HCT116 (cell line): ENCODE data around the gene HELT.

ENCODE experiments used
- CBX3 ChIP-seq: IDR thresholded peaks from 2 replicates; pipeline ENCODE4 v1.6.1; 2012; ENCODE audit warnings: low read depth
- POLR2AphosphoS5 ChIP-seq: IDR thresholded peaks from 2 replicates; pipeline ENCODE4 v1.6.1; 2011; ENCODE audit warnings: mild to moderate bottlenecking, low read depth, low read length, moderate library complexity
- TF ChIP-seq, protein P1 (sequence below), 3 experiments: fragments of 200-600 bp in 1 of 3; sonication (generic) in 1 of 3; IDR thresholded peaks in 2 of 3; conservative IDR thresholded peaks in 1 of 3; 2 replicates each; pipeline ENCODE4 v1.5.1; 2012 to 2017; ENCODE audit warnings: low read depth in 2 of 3, low read length in 2 of 3, antibody characterized with exemption in 1 of 3, borderline replicate concordance in 1 of 3, control low read depth in 1 of 3, mild to moderate bottlenecking in 1 of 3, mixed read lengths in 1 of 3, mixed run types in 1 of 3, moderate library complexity in 1 of 3; ENCODE audit not compliant: insufficient read depth in 1 of 3
- TF ChIP-seq, protein P2 (sequence below): IDR thresholded peaks from 2 replicates; pipeline ENCODE4 v1.6.1; 2012

- TF ChIP-seq, protein P1, sequence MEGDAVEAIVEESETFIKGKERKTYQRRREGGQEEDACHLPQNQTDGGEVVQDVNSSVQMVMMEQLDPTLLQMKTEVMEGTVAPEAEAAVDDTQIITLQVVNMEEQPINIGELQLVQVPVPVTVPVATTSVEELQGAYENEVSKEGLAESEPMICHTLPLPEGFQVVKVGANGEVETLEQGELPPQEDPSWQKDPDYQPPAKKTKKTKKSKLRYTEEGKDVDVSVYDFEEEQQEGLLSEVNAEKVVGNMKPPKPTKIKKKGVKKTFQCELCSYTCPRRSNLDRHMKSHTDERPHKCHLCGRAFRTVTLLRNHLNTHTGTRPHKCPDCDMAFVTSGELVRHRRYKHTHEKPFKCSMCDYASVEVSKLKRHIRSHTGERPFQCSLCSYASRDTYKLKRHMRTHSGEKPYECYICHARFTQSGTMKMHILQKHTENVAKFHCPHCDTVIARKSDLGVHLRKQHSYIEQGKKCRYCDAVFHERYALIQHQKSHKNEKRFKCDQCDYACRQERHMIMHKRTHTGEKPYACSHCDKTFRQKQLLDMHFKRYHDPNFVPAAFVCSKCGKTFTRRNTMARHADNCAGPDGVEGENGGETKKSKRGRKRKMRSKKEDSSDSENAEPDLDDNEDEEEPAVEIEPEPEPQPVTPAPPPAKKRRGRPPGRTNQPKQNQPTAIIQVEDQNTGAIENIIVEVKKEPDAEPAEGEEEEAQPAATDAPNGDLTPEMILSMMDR (IDR thresholded peaks at IDR 0.05 in 2 of 3, conservative IDR thresholded peaks at IDR 0.05 in 1 of 3; ENCODE audit: borderline replicate concordance in 1 of 3, insufficient read depth in 1 of 3, low read depth in 2 of 3, low read length in 2 of 3): no peak
- no peak for TF ChIP-seq CBX3
- TF ChIP-seq, protein P2, sequence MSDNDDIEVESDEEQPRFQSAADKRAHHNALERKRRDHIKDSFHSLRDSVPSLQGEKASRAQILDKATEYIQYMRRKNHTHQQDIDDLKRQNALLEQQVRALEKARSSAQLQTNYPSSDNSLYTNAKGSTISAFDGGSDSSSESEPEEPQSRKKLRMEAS: no peak
- TF ChIP-seq POLR2AphosphoS5: no peak
Observed at GRCh38 chr4:185036019-185036418, 17.7 kb downstream of the HELT start.
